Purkinje cell (primary cell): ENCODE data around the gene SYNGAP1. TPM values are rescaled to one million over a fixed set of nuclear protein-coding genes. Genes with fewer than 3 reads are reported as not detected.

Source experiments
- polyA plus RNA-seq: library from polyadenylated mRNA; unstranded; fragments of >200 nt; fragmentation: Nextera tagmentation; gene quantifications from 2 replicates; pipeline ENCODE4 v1.2.1, GENCODE V29; 2014

Gene SYNGAP1
- 0.24 and 1.9 TPM in 2 replicates for polyA plus RNA-seq

DNA sequence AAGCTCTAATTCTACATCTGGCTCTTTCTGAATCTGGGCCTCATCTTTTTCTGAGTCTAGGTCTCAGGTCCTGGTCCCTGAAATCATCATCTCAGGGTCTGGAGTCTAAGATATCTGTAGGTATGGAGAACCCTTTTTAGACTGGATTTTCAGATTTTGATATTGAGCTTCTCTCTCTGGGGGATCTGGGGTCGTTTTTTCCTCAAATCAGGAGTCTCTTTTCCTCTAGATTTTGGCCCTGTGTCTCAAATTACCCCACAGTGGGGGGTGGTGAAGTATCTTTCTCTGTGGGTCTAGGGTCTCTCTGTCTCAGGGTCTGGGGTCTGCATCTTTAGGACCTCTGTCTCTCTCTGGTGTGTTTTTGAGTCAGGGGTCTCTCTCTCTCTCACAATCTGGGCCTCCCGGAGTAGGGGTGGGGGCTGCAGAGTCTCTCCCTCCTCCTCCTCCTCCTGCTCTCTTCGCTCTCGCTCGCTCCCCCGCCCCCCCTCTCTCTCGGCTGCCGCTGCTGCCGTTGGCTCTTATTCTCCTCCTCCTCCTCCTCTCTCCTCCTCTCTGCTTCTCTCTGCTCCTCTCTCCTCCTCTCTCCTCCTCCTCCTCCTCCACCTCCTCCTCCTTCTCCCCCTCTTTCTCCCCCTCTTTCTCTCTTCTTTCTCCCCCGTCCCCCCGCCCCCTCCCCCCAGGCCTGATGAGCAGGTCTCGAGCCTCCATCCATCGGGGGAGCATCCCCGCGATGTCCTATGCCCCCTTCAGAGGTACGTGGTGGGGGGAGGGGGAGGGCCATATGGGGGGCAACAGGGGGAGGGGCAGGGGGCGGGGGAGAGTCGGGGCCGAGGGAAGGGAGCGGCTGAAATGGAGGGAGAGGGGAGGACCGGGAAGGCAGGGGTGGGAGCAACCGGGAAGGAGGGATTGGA, at the start of gene SYNGAP1:
SYNGAP1 (plus strand) TSS at position 486 of the 911 bp plus-strand sequence; CDS start at position 686, 200 bp downstream.

GRCh38 chr6:33391278-33391921, 28.5 kb upstream of the SYNGAP1 start, which contains the start of gene KIFC1:
KIFC1 (plus strand) TSS chr6:33391823; CDS start chr6:33391986, 163 bp downstream.

GRCh38 chr6:33410711-33411631, 8.9 kb upstream of the SYNGAP1 start, which contains the start of gene PHF1:
PHF1 (plus strand) TSS chr6:33411014; CDS start chr6:33412264, 1,250 bp downstream.

DNA sequence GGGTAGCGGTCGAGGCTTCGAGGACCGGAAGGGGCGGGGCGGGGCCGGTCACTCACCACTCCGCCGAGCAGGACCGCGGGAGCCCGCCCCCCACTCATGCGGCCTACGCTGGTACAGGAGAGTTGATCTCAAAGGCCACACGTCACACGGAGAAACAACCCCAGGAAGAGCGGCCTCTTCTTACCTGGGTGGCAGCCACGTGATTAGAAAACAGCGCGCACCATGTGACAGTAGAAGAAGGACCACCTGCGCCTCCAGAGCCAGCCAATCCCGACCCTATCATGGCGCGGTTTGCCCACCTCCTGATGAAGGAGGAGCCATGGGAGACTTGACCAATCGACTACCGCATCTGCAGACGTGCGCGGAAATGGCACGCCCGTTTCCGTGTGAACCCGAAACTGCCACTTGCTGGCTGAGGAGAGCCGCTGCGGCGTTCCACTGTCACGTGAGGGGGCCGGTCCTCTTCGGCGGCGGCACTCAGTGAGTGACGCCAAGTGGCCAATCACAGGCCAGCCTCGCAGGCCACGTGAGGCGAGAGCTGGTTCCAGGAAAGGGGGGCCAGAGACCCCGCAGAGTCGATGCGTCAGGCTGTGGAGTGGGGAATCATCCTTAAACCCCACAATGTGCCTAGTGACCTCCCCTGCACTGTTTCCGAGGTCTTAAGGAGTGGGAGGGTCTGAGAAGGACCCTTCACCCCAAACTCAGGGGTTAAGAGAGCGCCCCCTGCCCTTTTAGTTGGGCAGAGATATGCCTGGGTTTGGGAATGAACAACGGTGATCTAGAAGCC, 1.8 kb upstream of the SYNGAP1 start, which contains the start of gene CUTA:
CUTA (minus strand) TSS at position 205 of the 787 bp plus-strand sequence; CDS start at position 98, 107 bp downstream.

DNA sequence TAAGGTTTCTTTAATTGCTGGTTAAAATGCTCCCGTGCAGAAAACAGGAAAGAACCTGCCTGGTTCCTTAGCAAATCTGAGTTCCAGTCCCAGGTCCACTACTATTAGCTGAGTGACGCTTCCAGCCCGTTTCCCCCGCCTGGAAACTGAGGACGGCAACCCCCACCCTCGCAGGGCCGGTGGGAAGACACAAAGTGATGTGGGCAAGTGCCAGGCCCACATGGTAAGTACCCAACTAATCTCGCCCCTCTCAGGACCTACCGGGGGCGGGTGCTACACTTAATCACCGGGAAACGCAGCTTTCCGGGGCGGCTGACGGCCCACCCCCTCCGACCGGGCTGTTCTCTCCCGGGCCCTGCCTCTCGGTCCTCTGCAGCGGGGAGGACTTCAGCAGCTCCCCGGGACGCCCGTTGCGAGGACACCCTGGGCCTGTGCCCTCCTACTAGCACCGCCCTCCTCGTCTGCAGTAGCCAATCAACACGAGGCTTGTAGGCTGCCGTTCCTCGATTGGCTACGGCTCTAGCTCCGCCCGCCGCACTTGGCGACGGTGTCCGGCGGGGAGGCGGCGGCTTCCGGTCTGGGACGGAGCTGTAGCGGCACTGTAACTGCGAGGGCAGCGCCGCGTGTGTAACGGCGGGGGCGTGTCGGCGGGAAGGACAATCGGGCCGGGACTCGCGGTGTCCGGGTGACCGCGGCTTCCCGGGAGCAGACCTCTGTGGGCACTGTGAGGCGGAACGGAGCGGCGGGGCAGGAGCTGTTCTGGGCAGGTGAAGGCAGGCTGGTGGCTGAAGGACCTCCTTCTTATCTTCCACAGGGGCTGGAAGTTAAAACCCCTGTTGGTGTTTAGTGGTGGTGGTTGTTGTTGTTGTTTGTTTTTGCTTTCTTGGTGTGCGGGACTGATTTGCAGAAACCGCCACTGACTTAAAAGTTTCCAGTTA, 34.4 kb downstream of the SYNGAP1 start, which contains the start of gene ZBTB9:
ZBTB9 (plus strand) TSS at position 568 of the 938 bp plus-strand sequence. CDS start 525 bp downstream, outside the sequence.

Other genes with a start within 250 kb of the SYNGAP1 start
- 0.67 and 1.0 TPM in 2 replicates for gene COL11A2, start 227.6 kb upstream of the SYNGAP1 start, polyA plus RNA-seq
- gene RXRB, start 219.4 kb upstream of the SYNGAP1 start, polyA plus RNA-seq = 3.3 and 5.7 TPM in 2 replicates
- 5.7 and 9.7 TPM in 2 replicates for gene SLC39A7, start 219.2 kb upstream of the SYNGAP1 start, polyA plus RNA-seq
- gene HSD17B8, start 215.4 kb upstream of the SYNGAP1 start, polyA plus RNA-seq = 3.1 and 10.1 TPM in 2 replicates
- 6.8 and 15.9 TPM in 2 replicates for gene RING1, start 211.6 kb upstream of the SYNGAP1 start, polyA plus RNA-seq
- 31.6 and 34.2 TPM in 2 replicates for gene VPS52, start 148.2 kb upstream of the SYNGAP1 start, polyA plus RNA-seq
- 709 and 869 TPM in 2 replicates for gene RPS18, start 148.0 kb upstream of the SYNGAP1 start, polyA plus RNA-seq
- gene B3GALT4, start 142.9 kb upstream of the SYNGAP1 start, polyA plus RNA-seq = 2.2 and 2.3 TPM in 2 replicates
- gene WDR46, start 130.8 kb upstream of the SYNGAP1 start, polyA plus RNA-seq = 22.4 and 46.1 TPM in 2 replicates
- 5.6 and 8.8 TPM in 2 replicates for gene PFDN6, start 130.5 kb upstream of the SYNGAP1 start, polyA plus RNA-seq
- gene RGL2, start 121.1 kb upstream of the SYNGAP1 start, polyA plus RNA-seq = 3.2 and 5.0 TPM in 2 replicates
- 10.8 and 14.1 TPM in 2 replicates for gene TAPBP, start 106.0 kb upstream of the SYNGAP1 start, polyA plus RNA-seq
- 0.42 and 1.6 TPM in 2 replicates for gene ZBTB22, start 102.3 kb upstream of the SYNGAP1 start, polyA plus RNA-seq
- 6.0 and 6.5 TPM in 2 replicates for gene DAXX, start 97.1 kb upstream of the SYNGAP1 start, polyA plus RNA-seq
- gene KIFC1, start 28.2 kb upstream of the SYNGAP1 start, polyA plus RNA-seq = not detected in 2 replicates
- gene PHF1, start 9.1 kb upstream of the SYNGAP1 start, polyA plus RNA-seq = 14.0 and 14.2 TPM in 2 replicates
- gene CUTA, start 2.0 kb upstream of the SYNGAP1 start, polyA plus RNA-seq = 385 and 492 TPM in 2 replicates
- 1.7 and 2.4 TPM in 2 replicates for gene ZBTB9, start 34.5 kb downstream of the SYNGAP1 start, polyA plus RNA-seq
- 1.4 and 2.8 TPM in 2 replicates for gene BAK1, start 160.2 kb downstream of the SYNGAP1 start, polyA plus RNA-seq
- gene ITPR3, start 201.3 kb downstream of the SYNGAP1 start, polyA plus RNA-seq = 0.03 TPM in 1 of 2 replicates, not detected in the other